D341Med (cell line): Measurements from ENCODE around the gene UPK1A.

Source experiments
- DNase-seq: peaks from one replicate; pipeline ENCODE4 v3.0.0; 2012; ENCODE audit warnings: low spot score

UPK1A gene

GRCh38 chr19:35693422-35693821, 27.1 kb downstream of the UPK1A start:
- no peak for DNase-seq

- peak; percentile 91 for DNase-seq
Observed at GRCh38 chr19:35693835-35694599, 27.7 kb downstream of the UPK1A start.

GRCh38 chr19:35695895-35696422, 29.6 kb downstream of the UPK1A start:
- no peak for DNase-seq

- DNase-seq, result no peak
Observed at GRCh38 chr19:35696835-35697234, 30.5 kb downstream of the UPK1A start.

- DNase-seq, result peak; percentile 98
Observed at GRCh38 chr19:35702223-35703012, 36.1 kb downstream of the UPK1A start.

- no peak for DNase-seq
Observed at GRCh38 chr19:35703343-35703742, 37.0 kb downstream of the UPK1A start.

- DNase-seq, result no peak
Observed at GRCh38 chr19:35704218-35704617, 37.9 kb downstream of the UPK1A start, which contains the start of gene ZBTB32. TSS of gene ZBTB32 (plus strand) at chr19:35704558. CDS start at chr19:35714627, 10,069 bp downstream.

GRCh38 chr19:35708391-35708790, 42.1 kb downstream of the UPK1A start:
- no peak for DNase-seq

- no peak for DNase-seq
Observed at GRCh38 chr19:35710784-35711723, 44.7 kb downstream of the UPK1A start.

GRCh38 chr19:35712567-35713505, 46.5 kb downstream of the UPK1A start:
- DNase-seq, result no peak

- DNase-seq, result no peak
Observed at GRCh38 chr19:35713506-35713850, 47.2 kb downstream of the UPK1A start.

- no peak for DNase-seq
Observed at GRCh38 chr19:35713904-35714495, 47.7 kb downstream of the UPK1A start.

GRCh38 chr19:35714601-35715354, 48.5 kb downstream of the UPK1A start:
- no peak for DNase-seq

- DNase-seq, result no peak
Observed at GRCh38 chr19:35715355-35715809, 49.1 kb downstream of the UPK1A start.

- DNase-seq, result no peak
Observed at GRCh38 chr19:35715981-35716800, 49.9 kb downstream of the UPK1A start.

- peak; percentile 85 for DNase-seq
Observed at GRCh38 chr19:35716801-35717664, 50.7 kb downstream of the UPK1A start.

GRCh38 chr19:35717665-35718344, 51.5 kb downstream of the UPK1A start, which contains the start of gene KMT2B:
TSS of gene KMT2B (plus strand) at chr19:35718003. CDS start at chr19:35718019, 16 bp downstream.
- peak; percentile 99 for DNase-seq
